ENCODE results near the gene CYP27B1. TPM values are rescaled to one million over a fixed set of nuclear protein-coding genes. Genes with fewer than 3 reads are reported as not detected.
"Not testable (repeated sequence)": the region's sequence is repeated elsewhere in the genome, so short reads cannot be mapped to it uniquely, and the experiment has no call there.

CYP27B1 gene
- total and polyA plus RNA-seq, 8 donors, result 0.56 to 3.1 (median 1.4) TPM; not detected in 1

DNA sequence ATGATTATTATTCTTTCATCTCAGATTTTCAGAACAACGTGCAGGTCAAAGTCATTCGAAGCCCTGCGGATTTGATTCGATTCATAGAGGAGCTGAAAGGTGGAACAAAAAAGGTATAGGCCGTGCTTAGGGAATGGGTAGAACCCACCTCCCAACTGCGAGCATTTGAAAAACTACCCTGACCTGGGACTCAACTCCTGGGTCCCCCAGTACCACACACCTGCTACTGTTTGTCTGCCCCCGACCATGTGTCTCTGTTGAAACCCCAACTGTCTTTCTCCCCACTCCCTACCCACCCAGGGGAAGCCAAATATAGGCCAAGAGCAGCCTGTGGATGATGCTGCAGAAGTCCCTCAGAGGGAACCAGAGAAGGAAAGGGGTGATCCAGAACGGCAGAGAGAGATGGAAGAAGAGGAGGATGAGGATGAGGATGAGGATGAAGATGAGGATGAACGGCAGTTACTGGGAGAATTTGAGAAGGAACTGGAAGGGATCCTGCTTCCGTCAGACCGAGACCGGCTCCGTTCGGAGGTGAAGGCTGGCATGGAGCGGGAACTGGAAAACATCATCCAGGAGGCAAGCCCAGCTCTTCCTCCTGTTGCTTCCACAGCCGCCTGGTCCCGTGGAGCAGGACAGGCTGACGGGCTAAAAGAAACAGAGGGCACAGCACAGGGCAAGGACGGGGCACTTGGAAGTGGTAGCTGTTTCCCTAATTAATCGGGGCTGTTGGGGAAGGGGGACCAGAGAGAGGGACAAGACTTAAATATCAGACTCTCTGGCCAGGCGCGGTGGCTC, 48.8 kb downstream of the CYP27B1 start:
- no peak for TF ChIP-seq EP300 (IDR thresholded peaks at IDR 0.05)
- TF ChIP-seq, protein P1, sequence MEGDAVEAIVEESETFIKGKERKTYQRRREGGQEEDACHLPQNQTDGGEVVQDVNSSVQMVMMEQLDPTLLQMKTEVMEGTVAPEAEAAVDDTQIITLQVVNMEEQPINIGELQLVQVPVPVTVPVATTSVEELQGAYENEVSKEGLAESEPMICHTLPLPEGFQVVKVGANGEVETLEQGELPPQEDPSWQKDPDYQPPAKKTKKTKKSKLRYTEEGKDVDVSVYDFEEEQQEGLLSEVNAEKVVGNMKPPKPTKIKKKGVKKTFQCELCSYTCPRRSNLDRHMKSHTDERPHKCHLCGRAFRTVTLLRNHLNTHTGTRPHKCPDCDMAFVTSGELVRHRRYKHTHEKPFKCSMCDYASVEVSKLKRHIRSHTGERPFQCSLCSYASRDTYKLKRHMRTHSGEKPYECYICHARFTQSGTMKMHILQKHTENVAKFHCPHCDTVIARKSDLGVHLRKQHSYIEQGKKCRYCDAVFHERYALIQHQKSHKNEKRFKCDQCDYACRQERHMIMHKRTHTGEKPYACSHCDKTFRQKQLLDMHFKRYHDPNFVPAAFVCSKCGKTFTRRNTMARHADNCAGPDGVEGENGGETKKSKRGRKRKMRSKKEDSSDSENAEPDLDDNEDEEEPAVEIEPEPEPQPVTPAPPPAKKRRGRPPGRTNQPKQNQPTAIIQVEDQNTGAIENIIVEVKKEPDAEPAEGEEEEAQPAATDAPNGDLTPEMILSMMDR (IDR thresholded peaks at IDR 0.05), result no peak

DNA sequence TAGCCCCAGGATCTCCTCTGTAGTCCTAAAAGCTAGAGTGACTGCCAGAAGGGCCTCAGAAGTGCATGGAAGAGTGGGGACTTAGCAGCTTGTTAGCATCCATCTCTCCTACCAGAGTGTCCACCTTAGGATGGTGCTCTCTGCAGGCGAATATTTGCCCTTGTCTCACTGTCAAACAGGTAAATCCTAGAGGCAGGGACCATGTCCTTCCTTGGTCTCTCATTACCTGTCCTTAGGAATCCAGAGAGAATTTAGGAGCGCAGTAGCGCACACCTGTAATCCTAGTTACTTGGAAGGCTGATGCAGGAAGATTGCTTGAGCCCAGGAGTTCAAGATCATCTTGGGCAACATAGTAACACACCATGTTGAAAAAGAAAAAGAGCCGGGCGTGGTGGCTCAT, 49.7 kb downstream of the CYP27B1 start:
- Histone ChIP-seq H3K36me3 (peaks cover 61 to 100% (median 96%) of the 10 kb centered on the region in 4 donors), H3K27ac (no peak overlapping the region), H3K4me3 (no peak overlapping the region), H3K9me3 (no peaks in the 10 kb centered on the region), H3K27me3 (no peaks in the 10 kb centered on the region), H3K4me1 (no peaks in the 10 kb centered on the region)
- no peak for DNase-seq
- intact Hi-C loops (cut with DNase I; ENCODE audit: low total_unique reads), result no loop called here
- no peak for TF ChIP-seq POLR2AphosphoS5 (IDR thresholded peaks at IDR 0.05)
- TF ChIP-seq, protein P1 (IDR thresholded peaks at IDR 0.05), result no peak
- no peak for TF ChIP-seq POLR2A (IDR thresholded peaks at IDR 0.05)
- TF ChIP-seq EP300 (IDR thresholded peaks at IDR 0.05), result no peak
- WGBS, 5 donors, result 97 to 99% (median 97%) methylated on average over 5 of the region's 5 CpGs

More for the DNA sequence above, 48.8 kb downstream of the CYP27B1 start:
- DNase-seq, result no peak
- intact Hi-C loops (cut with DNase I; ENCODE audit: low total_unique reads), result no loop called here
- WGBS, 5 donors, result 94 to 98% (median 96%) methylated on average over 22 of the region's 22 CpGs
- H3K27ac ChIP-seq, result no peak overlapping the region
- no peaks in the 10 kb centered on the region for H3K4me1 ChIP-seq
- no peaks in the 10 kb centered on the region for H3K27me3 ChIP-seq
- no peak overlapping the region for H3K4me3 ChIP-seq
- peaks cover 61 to 92% (median 91%) of the 10 kb centered on the region in 4 donors for H3K36me3 ChIP-seq
- H3K9me3 ChIP-seq, result no peaks in the 10 kb centered on the region

- H3K9me3 ChIP-seq, result no peaks in the 10 kb centered on the region
- H3K36me3 ChIP-seq, result peaks cover 60 to 98% (median 96%) of the 10 kb centered on the region in 4 donors
- H3K4me3 ChIP-seq, result no peak overlapping the region
- no peaks in the 10 kb centered on the region for H3K4me1 ChIP-seq
- H3K27me3 ChIP-seq, result no peaks in the 10 kb centered on the region
- no peak overlapping the region for H3K27ac ChIP-seq
- intact Hi-C loops (cut with DNase I; ENCODE audit: low total_unique reads), result no loop called here
- TF ChIP-seq POLR2A (IDR thresholded peaks at IDR 0.05) (no peak), EP300 (IDR thresholded peaks at IDR 0.05) (no peak), POLR2AphosphoS5 (IDR thresholded peaks at IDR 0.05) (no peak)
- TF ChIP-seq, protein P1 (IDR thresholded peaks at IDR 0.05), result no peak
- WGBS, 5 donors, result 94 to 97% (median 95%) methylated on average over 4 of the region's 4 CpGs
- DNase-seq, result no peak
These were observed 50.6 kb downstream of the CYP27B1 start for GRCh38 chr12:57716305-57716704.

DNA sequence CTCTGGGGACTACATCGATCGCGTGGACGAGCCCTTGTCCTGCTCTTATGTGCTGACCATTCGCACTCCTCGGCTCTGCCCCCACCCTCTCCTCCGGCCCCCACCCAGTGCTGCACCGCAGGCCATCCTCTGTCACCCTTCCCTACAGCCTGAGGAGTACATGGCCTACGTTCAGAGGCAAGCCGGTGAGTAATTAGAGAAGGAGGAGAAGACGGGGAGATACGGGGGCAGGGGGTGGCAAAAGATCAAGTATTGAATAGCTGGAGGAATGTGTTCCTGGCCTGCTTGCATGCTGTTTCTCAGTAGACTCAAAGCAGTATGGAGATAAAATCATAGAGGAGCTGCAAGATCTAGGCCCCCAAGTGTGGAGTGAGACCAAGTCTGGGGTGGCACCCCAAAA, 51.1 kb downstream of the CYP27B1 start:
- Histone ChIP-seq H3K27ac (no peak overlapping the region), H3K4me3 (no peak overlapping the region), H3K27me3 (no peaks in the 10 kb centered on the region), H3K36me3 (peaks cover 55 to 93% (median 92%) of the 10 kb centered on the region in 4 donors), H3K9me3 (no peaks in the 10 kb centered on the region), H3K4me1 (no peaks in the 10 kb centered on the region)
- intact Hi-C loops (cut with DNase I; ENCODE audit: low total_unique reads), result no loop called here
- TF ChIP-seq POLR2AphosphoS5 (IDR thresholded peaks at IDR 0.05), result no peak
- WGBS, 5 donors, result 91 to 96% (median 96%) methylated on average over 12 of the region's 12 CpGs
- no peak for DNase-seq

DNA sequence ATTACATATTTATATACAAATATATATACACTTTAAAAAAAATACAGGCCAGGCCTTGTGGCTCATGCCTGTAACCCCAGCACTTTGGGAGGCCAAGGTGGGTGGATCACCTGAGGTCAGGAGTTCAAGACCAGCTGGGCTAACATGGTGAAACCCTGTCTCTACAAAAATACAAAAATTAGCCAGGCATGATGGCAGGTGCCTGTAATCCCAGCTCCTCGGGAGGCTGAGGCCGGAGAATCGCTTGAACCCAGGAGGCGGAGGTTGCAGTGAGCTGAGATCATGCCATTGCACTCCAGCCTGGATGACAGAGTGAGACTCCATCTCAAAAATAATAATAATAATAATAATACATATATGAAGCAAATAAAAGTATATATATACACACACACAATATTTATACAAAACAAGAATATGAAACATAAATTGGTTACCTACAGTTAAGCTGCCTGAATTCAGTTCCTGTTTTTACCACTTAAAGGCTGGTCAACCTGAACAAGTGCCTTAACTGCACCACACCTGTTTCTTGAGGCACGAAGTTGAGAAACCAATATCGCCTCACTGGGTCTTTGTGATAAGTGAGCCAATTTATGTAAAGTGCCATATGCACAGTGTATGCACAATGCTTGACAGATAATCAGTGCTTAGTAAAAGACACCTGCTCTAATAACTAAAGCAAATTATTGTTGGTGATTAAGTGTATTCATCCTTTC, 51.7 kb downstream of the CYP27B1 start:
- intact Hi-C loops (cut with DNase I; ENCODE audit: low total_unique reads); H3K4me3 ChIP-seq; H3K4me1 ChIP-seq; H3K27ac ChIP-seq; H3K9me3 ChIP-seq; DNase-seq; H3K27me3 ChIP-seq: not testable (repeated sequence)
- H3K36me3 ChIP-seq, result peaks cover 49 to 93% (median 87%) of the 10 kb centered on the region in 4 donors
- WGBS, 5 donors, result 90 to 98% (median 95%) methylated on average over 6 of the region's 6 CpGs

Data from stomach (tissue), 9 donors.